Measurements from ENCODE around the gene ADNP2.

- TF ChIP-seq, protein P1, sequence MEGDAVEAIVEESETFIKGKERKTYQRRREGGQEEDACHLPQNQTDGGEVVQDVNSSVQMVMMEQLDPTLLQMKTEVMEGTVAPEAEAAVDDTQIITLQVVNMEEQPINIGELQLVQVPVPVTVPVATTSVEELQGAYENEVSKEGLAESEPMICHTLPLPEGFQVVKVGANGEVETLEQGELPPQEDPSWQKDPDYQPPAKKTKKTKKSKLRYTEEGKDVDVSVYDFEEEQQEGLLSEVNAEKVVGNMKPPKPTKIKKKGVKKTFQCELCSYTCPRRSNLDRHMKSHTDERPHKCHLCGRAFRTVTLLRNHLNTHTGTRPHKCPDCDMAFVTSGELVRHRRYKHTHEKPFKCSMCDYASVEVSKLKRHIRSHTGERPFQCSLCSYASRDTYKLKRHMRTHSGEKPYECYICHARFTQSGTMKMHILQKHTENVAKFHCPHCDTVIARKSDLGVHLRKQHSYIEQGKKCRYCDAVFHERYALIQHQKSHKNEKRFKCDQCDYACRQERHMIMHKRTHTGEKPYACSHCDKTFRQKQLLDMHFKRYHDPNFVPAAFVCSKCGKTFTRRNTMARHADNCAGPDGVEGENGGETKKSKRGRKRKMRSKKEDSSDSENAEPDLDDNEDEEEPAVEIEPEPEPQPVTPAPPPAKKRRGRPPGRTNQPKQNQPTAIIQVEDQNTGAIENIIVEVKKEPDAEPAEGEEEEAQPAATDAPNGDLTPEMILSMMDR (conservative IDR thresholded peaks at IDR 0.05; ENCODE audit: low read length) = no peak
- no peak for TF ChIP-seq EZH2phosphoT487 (IDR thresholded peaks at IDR 0.05; ENCODE audit: borderline replicate concordance)
Measured at GRCh38 chr18:80143881-80144280, 34.8 kb downstream of the ADNP2 start.
